Keratinocyte (primary cell): ENCODE data around the gene S100A12. TPM values are rescaled to one million over a fixed set of nuclear protein-coding genes. Genes with fewer than 3 reads are reported as not detected.

ENCODE experiments used
- DNase-seq: peaks from one replicate; pipeline ENCODE4 v3.0.0-alpha.2; 2011; ENCODE audit warnings: low read depth, missing footprints, low spot score
- FAIRE-seq: peaks from 2 replicates; lab custom pipeline; 2011; peaks lifted over from hg19 to GRCh38; lab: Jason Lieb, UNC
- H2AFZ ChIP-seq: 2 replicates; pipeline ENCODE4 v1.6.0; 2012; ENCODE audit warnings: low read length, control low read depth, inconsistent platforms; ENCODE audit not compliant: control insufficient read depth
- H3K27ac ChIP-seq: 2 replicates; pipeline ENCODE4 v1.5.1; 2011; ENCODE audit warnings: low read length; ENCODE audit not compliant: control insufficient read depth, insufficient read depth
- H3K27me3 ChIP-seq: 3 replicates; pipeline ENCODE4 v1.6.0; 2011; ENCODE audit warnings: low read length; ENCODE audit not compliant: control insufficient read depth, insufficient read depth; ENCODE audit errors: extremely low read depth
- H3K36me3 ChIP-seq, 2 experiments: 2 replicates in 1 of 2; 3 replicates in 1 of 2; pipeline ENCODE4 v1.5.1; 2011; ENCODE audit warnings: low read length in 2 of 2, mild to moderate bottlenecking in 1 of 2; ENCODE audit not compliant: control insufficient read depth in 2 of 2, insufficient read depth in 2 of 2; ENCODE audit errors: extremely low read depth in 1 of 2
- H3K4me1 ChIP-seq: 3 replicates; pipeline ENCODE4 v1.5.1; 2011; ENCODE audit warnings: low read length; ENCODE audit not compliant: control insufficient read depth, insufficient read depth; ENCODE audit errors: extremely low read depth
- H3K4me2 ChIP-seq: 3 replicates; pipeline ENCODE4 v1.6.0; 2011; ENCODE audit warnings: low read depth, low read length; ENCODE audit not compliant: control insufficient read depth, insufficient read depth; ENCODE audit errors: extremely low read depth
- H3K4me3 ChIP-seq, 3 experiments: fragments of 200-600 bp in 1 of 3; sonication (generic) in 1 of 3; 2 replicates in 2 of 3; 3 replicates in 1 of 3; pipeline ENCODE4 v1.5.1; 2011 to 2016; ENCODE audit warnings: low read length in 3 of 3, mild to moderate bottlenecking in 3 of 3, control low read depth in 2 of 3, inconsistent platforms in 1 of 3, low read depth in 1 of 3, mixed read lengths in 1 of 3, mixed run types in 1 of 3, moderate library complexity in 1 of 3; ENCODE audit not compliant: control insufficient read depth in 2 of 3, insufficient read depth in 2 of 3; ENCODE audit errors: extremely low read depth in 1 of 3
- H3K79me2 ChIP-seq: 2 replicates; pipeline ENCODE4 v1.6.0; 2012; ENCODE audit warnings: low read length; ENCODE audit not compliant: control insufficient read depth, insufficient read depth
- H3K9ac ChIP-seq: 3 replicates; pipeline ENCODE4 v1.6.0; 2011; ENCODE audit warnings: low read length; ENCODE audit not compliant: control insufficient read depth, insufficient read depth; ENCODE audit errors: extremely low read depth
- H3K9me1 ChIP-seq: 3 replicates; pipeline ENCODE4 v1.6.0; 2011; ENCODE audit warnings: low read length; ENCODE audit not compliant: control insufficient read depth, insufficient read depth; ENCODE audit errors: extremely low read depth
- H3K9me3 ChIP-seq: 2 replicates; pipeline ENCODE4 v1.5.1; 2012; ENCODE audit warnings: low read depth, low read length; ENCODE audit not compliant: control insufficient read depth
- H4K20me1 ChIP-seq: 3 replicates; pipeline ENCODE4 v1.6.0; 2011; ENCODE audit warnings: low read length; ENCODE audit not compliant: control insufficient read depth, insufficient read depth; ENCODE audit errors: extremely low read depth
- EZH2 ChIP-seq: IDR thresholded peaks from one replicate; pipeline ENCODE4 v1.6.1; 2012; ENCODE audit warnings: inconsistent platforms, mild to moderate bottlenecking, low read length, moderate library complexity
- dilution Hi-C: fragments of 300-500 bp; cut with MboI; formaldehyde crosslinking; loops from one replicate; pipeline ENCODE4 v1.7.0; 2020; ENCODE audit warnings: low sequenced_read_pairs; ENCODE audit not compliant: extremely low pct_ligation_motif_present
- polyA plus RNA-seq, 5 experiments: library from polyadenylated mRNA; depleted of rRNA in 3 of 5; stranded (reverse) in 3 of 5; stranded (forward) in 1 of 5; unstranded in 1 of 5; fragments of >200 nt; gene quantifications; 1 replicate in 1 of 5; 2 replicates in 3 of 5; 3 replicates in 1 of 5; pipeline versions ENCODE4 v1.2.1 to v1.2.3, GENCODE V29; 2011 to 2012; ENCODE audit warnings: missing spikeins in 2 of 5, low read depth in 1 of 5, low replicate concordance in 1 of 5
- TF ChIP-seq, protein P1 (sequence below), 3 experiments: IDR thresholded peaks in 1 of 3; conservative IDR thresholded peaks in 1 of 3; optimal IDR thresholded peaks in 1 of 3; 2 replicates in 2 of 3; 3 replicates in 1 of 3; pipeline versions ENCODE3 to v1.5.1; 2011; ENCODE audit warnings: low read length in 3 of 3, mild to moderate bottlenecking in 3 of 3, moderate library complexity in 2 of 3, control low read depth in 1 of 3, inconsistent platforms in 1 of 3; ENCODE audit not compliant: insufficient read depth in 2 of 3; ENCODE audit errors: extremely low read depth in 1 of 3

Gene S100A12
- polyA plus RNA-seq, 1 donor (not counting 4 experiments of a cell fraction or from before 2014, with no cell fraction given) = 1.5 TPM

DNA sequence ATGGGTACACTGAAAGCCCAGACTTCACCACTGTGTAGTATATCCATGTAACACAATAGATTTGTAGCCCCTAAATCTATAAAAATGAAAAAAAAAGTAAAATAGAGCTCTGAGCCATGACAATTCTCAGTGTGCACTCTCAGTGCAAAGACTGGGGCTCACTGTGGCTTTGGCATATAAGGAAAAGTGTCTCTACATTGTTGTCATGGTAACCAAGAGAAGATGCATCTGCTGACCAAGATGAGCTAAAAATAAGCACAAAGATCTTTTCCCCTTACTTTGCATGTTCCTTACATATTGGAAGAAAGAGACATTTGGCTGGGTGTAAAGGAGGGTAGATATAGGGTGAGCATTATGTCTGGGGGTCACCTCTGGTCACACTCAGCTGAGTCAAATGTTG lies 38.8 kb downstream of the S100A12 start:
- Histone ChIP-seq H3K4me1 (peaks cover 4% of the 10 kb centered on the region), H4K20me1 (no peaks in the 10 kb centered on the region), H2AFZ (no peak overlapping the region), H3K4me3 (no peak overlapping the region), H3K36me3 (no peaks in the 10 kb centered on the region), H3K27ac (no peak overlapping the region), H3K4me2 (no peak overlapping the region), H3K79me2 (no peaks in the 10 kb centered on the region), H3K9me3 (no peaks in the 10 kb centered on the region), H3K9me1 (no peaks in the 10 kb centered on the region), H3K27me3 (peaks cover 3% of the 10 kb centered on the region), H3K9ac (no peak overlapping the region)
- DNase-seq (no peak), FAIRE-seq (peak; percentile 23)
- TF ChIP-seq EZH2 = no peak
- TF ChIP-seq, protein P1, sequence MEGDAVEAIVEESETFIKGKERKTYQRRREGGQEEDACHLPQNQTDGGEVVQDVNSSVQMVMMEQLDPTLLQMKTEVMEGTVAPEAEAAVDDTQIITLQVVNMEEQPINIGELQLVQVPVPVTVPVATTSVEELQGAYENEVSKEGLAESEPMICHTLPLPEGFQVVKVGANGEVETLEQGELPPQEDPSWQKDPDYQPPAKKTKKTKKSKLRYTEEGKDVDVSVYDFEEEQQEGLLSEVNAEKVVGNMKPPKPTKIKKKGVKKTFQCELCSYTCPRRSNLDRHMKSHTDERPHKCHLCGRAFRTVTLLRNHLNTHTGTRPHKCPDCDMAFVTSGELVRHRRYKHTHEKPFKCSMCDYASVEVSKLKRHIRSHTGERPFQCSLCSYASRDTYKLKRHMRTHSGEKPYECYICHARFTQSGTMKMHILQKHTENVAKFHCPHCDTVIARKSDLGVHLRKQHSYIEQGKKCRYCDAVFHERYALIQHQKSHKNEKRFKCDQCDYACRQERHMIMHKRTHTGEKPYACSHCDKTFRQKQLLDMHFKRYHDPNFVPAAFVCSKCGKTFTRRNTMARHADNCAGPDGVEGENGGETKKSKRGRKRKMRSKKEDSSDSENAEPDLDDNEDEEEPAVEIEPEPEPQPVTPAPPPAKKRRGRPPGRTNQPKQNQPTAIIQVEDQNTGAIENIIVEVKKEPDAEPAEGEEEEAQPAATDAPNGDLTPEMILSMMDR (optimal IDR thresholded peaks at IDR 0.05 in 1 of 3, IDR thresholded peaks at IDR 0.05 in 1 of 3, conservative IDR thresholded peaks at IDR 0.05 in 1 of 3; ENCODE audit: extremely low read depth in 1 of 3, insufficient read depth in 2 of 3, low read length in 3 of 3) = no peak
- dilution Hi-C loops = no loop called here

DNA sequence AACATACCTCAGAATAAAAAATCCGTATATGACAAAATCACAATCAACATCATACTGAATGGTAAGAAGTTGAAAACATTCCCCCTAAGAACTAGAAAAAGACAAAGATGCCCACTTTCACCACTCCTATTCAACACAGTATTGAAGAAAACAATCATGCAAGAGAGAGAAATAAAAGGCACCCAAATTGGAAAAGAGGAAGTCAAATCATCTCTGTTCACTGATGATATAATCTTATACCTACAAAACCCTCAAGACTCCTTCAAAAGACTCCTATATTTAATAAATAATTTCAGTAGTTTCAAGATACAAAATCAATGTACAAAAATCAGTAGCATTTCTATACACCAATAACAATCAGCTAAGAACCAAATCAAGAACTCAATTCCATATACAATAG lies 41.5 kb downstream of the S100A12 start:
- Histone ChIP-seq H2AFZ (no peak overlapping the region), H3K36me3 (no peaks in the 10 kb centered on the region), H3K9me1 (no peaks in the 10 kb centered on the region), H3K4me3 (no peak overlapping the region), H3K9me3 (no peaks in the 10 kb centered on the region), H4K20me1 (no peaks in the 10 kb centered on the region), H3K9ac (no peak overlapping the region), H3K79me2 (no peaks in the 10 kb centered on the region), H3K4me2 (no peak overlapping the region), H3K27ac (no peak overlapping the region), H3K27me3 (peaks cover 7% of the 10 kb centered on the region), H3K4me1 (no peaks in the 10 kb centered on the region)
- DNase-seq (no peak), FAIRE-seq (no peak)
- no peak for TF ChIP-seq EZH2
- TF ChIP-seq, protein P1 (optimal IDR thresholded peaks at IDR 0.05 in 1 of 3, IDR thresholded peaks at IDR 0.05 in 1 of 3, conservative IDR thresholded peaks at IDR 0.05 in 1 of 3; ENCODE audit: extremely low read depth in 1 of 3, insufficient read depth in 2 of 3, low read length in 3 of 3) = no peak
- dilution Hi-C loops = no loop called here
